ENCODE results near the gene EPB41. TPM values are rescaled to one million over a fixed set of nuclear protein-coding genes. Genes with fewer than 3 reads are reported as not detected.
A peak's percentile ranks its signal among the peaks of the same experiment; 100 is the strongest.

EPB41 gene
- total and polyA plus RNA-seq, 9 of the 15 experiments (the other 6 are each of a cell fraction or from before 2014, with no cell fraction given): 3.7 to 213 (median 141) TPM

DNA sequence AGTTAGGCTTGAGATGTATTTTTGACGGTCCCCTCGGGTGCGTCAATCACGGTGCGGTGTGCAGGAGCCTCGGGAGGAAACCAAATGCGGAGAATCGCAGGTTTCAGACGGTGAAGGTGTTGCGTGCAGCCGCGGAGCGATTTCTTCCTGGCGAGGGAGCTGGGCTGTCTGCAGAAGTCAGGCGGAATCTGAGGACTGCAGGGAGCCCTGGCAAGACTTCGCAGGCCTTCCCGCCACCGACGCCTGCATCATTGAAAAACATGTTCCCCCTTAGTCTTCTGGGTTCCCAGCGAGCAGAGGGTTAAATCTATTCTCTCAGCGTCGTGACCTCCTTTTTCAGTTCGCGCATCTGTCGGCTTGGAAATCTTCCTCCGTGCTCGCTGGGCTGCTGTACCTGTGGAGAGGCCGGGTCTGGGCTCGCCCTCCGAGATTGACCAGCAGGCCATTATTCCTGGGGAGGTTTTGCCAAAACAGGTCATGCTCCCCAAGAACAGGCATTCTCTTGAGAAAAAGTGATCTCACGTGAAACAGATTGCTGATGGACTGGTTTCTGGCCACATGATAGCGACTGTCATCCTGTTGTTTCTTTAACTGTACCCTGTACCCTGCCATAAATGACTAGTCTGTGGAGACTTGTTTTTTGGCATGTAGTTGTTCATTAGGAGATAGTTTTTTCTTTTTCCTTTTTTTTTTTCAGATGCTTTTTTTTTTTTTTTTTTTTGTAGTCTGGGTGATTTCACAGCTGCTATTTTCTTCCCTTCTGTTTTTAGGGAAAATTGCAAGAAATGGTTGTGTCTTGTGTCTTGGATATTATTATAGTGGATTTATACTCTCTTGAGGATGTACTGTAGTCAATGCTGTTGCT, 894 bp downstream of the EPB41 start (continued):
- peak; percentile 27 for TF ChIP-seq NKRF (IDR thresholded peaks at IDR 0.05; ENCODE audit: borderline replicate concordance)
- no peak for TF ChIP-seq ZNF347 (CRISPR knock-in tag; IDR thresholded peaks at IDR 0.05; ENCODE audit: low read depth)
- TF ChIP-seq L3MBTL2 (IDR thresholded peaks at IDR 0.05): no peak
- TF ChIP-seq GATAD2A (IDR thresholded peaks at IDR 0.05): 0 out of 2 replicates have a peak, but pooled peaks have one; percentile 20
- no peak for TF ChIP-seq DIDO1 (tag; IDR thresholded peaks at IDR 0.05; ENCODE audit: low read depth)
- TF ChIP-seq ZNF764 (CRISPR knock-in tag; IDR thresholded peaks at IDR 0.05; ENCODE audit: low read depth): no peak
- TF ChIP-seq STAT5B (CRISPR knock-in tag; IDR thresholded peaks at IDR 0.05): no peak
- no peak for TF ChIP-seq ZNF589 (CRISPR knock-in tag; IDR thresholded peaks at IDR 0.05; ENCODE audit: low read depth)
- TF ChIP-seq PYGO2 (tag; IDR thresholded peaks at IDR 0.05): no peak
- no peak for TF ChIP-seq ELF2 (CRISPR knock-in tag; IDR thresholded peaks at IDR 0.05)
- TF ChIP-seq, protein P1, sequence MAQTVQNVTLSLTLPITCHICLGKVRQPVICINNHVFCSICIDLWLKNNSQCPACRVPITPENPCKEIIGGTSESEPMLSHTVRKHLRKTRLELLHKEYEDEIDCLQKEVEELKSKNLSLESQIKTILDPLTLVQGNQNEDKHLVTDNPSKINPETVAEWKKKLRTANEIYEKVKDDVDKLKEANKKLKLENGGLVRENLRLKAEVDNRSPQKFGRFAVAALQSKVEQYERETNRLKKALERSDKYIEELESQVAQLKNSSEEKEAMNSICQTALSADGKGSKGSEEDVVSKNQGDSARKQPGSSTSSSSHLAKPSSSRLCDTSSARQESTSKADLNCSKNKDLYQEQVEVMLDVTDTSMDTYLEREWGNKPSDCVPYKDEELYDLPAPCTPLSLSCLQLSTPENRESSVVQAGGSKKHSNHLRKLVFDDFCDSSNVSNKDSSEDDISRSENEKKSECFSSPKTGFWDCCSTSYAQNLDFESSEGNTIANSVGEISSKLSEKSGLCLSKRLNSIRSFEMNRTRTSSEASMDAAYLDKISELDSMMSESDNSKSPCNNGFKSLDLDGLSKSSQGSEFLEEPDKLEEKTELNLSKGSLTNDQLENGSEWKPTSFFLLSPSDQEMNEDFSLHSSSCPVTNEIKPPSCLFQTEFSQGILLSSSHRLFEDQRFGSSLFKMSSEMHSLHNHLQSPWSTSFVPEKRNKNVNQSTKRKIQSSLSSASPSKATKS (CRISPR knock-in tag; IDR thresholded peaks at IDR 0.05): no peak
- TF ChIP-seq CREBBP (IDR thresholded peaks at IDR 0.05; ENCODE audit: low read depth, low read length): no peak
- TF ChIP-seq SMARCE1 (IDR thresholded peaks at IDR 0.05): 0 out of 2 replicates have a peak, but pooled peaks have one; percentile 11
- no peak for TF ChIP-seq PTRF (tag; IDR thresholded peaks at IDR 0.05)
- no peak for TF ChIP-seq ZNF609 (CRISPR knock-in tag; IDR thresholded peaks at IDR 0.05; ENCODE audit: borderline replicate concordance)
- TF ChIP-seq, protein P2, sequence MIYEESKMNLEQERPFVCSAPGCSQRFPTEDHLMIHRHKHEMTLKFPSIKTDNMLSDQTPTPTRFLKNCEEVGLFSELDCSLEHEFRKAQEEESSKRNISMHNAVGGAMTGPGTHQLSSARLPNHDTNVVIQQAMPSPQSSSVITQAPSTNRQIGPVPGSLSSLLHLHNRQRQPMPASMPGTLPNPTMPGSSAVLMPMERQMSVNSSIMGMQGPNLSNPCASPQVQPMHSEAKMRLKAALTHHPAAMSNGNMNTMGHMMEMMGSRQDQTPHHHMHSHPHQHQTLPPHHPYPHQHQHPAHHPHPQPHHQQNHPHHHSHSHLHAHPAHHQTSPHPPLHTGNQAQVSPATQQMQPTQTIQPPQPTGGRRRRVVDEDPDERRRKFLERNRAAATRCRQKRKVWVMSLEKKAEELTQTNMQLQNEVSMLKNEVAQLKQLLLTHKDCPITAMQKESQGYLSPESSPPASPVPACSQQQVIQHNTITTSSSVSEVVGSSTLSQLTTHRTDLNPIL (CRISPR knock-in tag; IDR thresholded peaks at IDR 0.05): no peak
- no peak for TF ChIP-seq RBM34 (IDR thresholded peaks at IDR 0.05; ENCODE audit: borderline replicate concordance, insufficient read depth, low read length)
- no peak for TF ChIP-seq MAFF (IDR thresholded peaks at IDR 0.05; ENCODE audit: low read length)
